Neutrophil (primary cell): ENCODE results near the gene USP49.
"Not testable (repeated sequence)": the region's sequence is repeated elsewhere in the genome, so short reads cannot be mapped to it uniquely, and the experiment has no call there.

Experiments
- H3K27ac ChIP-seq: fragments of 200-600 bp; sonication (generic); 2 replicates; pipeline ENCODE4 v1.5.1; 2016; ENCODE audit warnings: mild to moderate bottlenecking, moderate library complexity
- H3K27me3 ChIP-seq: fragments of 200-600 bp; sonication (generic); 2 replicates; pipeline ENCODE4 v1.6.0; 2016; ENCODE audit warnings: mild to moderate bottlenecking
- H3K36me3 ChIP-seq: fragments of 200-600 bp; sonication (generic); 2 replicates; pipeline ENCODE4 v1.5.1; 2017
- H3K4me1 ChIP-seq, 2 experiments: fragments of 200-600 bp in 1 of 2; sonication (generic) in 1 of 2; 1 replicate in 1 of 2; 2 replicates in 1 of 2; pipeline versions ENCODE4 v1.5.1 to v1.6.1; 2013 to 2016; ENCODE audit warnings: low read depth in 1 of 2, low read length in 1 of 2, mild to moderate bottlenecking in 1 of 2, moderate library complexity in 1 of 2; ENCODE audit not compliant: control insufficient read depth in 1 of 2, insufficient read depth in 1 of 2
- H3K4me3 ChIP-seq, 2 experiments: fragments of 200-600 bp in 1 of 2; sonication (generic) in 1 of 2; 1 replicate in 1 of 2; 2 replicates in 1 of 2; pipeline ENCODE4 v1.5.1; 2013 to 2016; ENCODE audit warnings: low read depth in 1 of 2, low read length in 1 of 2, mild to moderate bottlenecking in 1 of 2, moderate library complexity in 1 of 2
- H3K9me3 ChIP-seq: fragments of 200-600 bp; sonication (generic); 2 replicates; pipeline ENCODE4 v1.5.1; 2016
- CTCF ChIP-seq: fragments of 200-600 bp; sonication (generic); IDR thresholded peaks from 2 replicates; pipeline ENCODE4 v1.5.1; 2016; ENCODE audit warnings: antibody characterized with exemption

Gene USP49

GRCh38 chr6:41813469-41813868, 81.7 kb downstream of the USP49 start:
- H3K4me3 ChIP-seq: no peak overlapping the region
- H3K36me3 ChIP-seq: no peaks in the 10 kb centered on the region
- no peak for TF ChIP-seq CTCF
- no peaks in the 10 kb centered on the region for H3K9me3 ChIP-seq
- H3K27me3 ChIP-seq: no peaks in the 10 kb centered on the region
- H3K4me1 ChIP-seq: peaks cover 3% of the 10 kb centered on the region in 2 experiments
- H3K27ac ChIP-seq: no peak overlapping the region

GRCh38 chr6:41811946-41812345, 83.2 kb downstream of the USP49 start:
- H3K27ac ChIP-seq, H3K4me3 ChIP-seq, H3K27me3 ChIP-seq, H3K36me3 ChIP-seq, H3K4me1 ChIP-seq, H3K9me3 ChIP-seq: not testable (repeated sequence)

- Histone ChIP-seq H3K27ac (no peak overlapping the region), H3K4me3 (no peak overlapping the region), H3K36me3 (peaks cover 7% of the 10 kb centered on the region), H3K9me3 (no peaks in the 10 kb centered on the region), H3K27me3 (no peaks in the 10 kb centered on the region), H3K4me1 (no peaks in the 10 kb centered on the region)
- TF ChIP-seq CTCF: no peak
Measured at GRCh38 chr6:41811095-41811494, 84.1 kb downstream of the USP49 start.

- Histone ChIP-seq H3K9me3 (no peaks in the 10 kb centered on the region), H3K4me3 (no peak overlapping the region), H3K4me1 (no peaks in the 10 kb centered on the region), H3K27ac (no peak overlapping the region), H3K36me3 (peaks cover 28% of the 10 kb centered on the region), H3K27me3 (no peaks in the 10 kb centered on the region)
- TF ChIP-seq CTCF: no peak
Measured at GRCh38 chr6:41805830-41806774, 89.1 kb downstream of the USP49 start.

- no peaks in the 10 kb centered on the region for H3K9me3 ChIP-seq
- no peak overlapping the region for H3K4me3 ChIP-seq
- no peak for TF ChIP-seq CTCF
- no peaks in the 10 kb centered on the region for H3K4me1 ChIP-seq
- no peaks in the 10 kb centered on the region for H3K27me3 ChIP-seq
- peaks cover 38% of the 10 kb centered on the region for H3K36me3 ChIP-seq
- H3K27ac ChIP-seq: no peak overlapping the region
Measured at GRCh38 chr6:41801380-41801779, 93.8 kb downstream of the USP49 start.

GRCh38 chr6:41799559-41799911, 95.6 kb downstream of the USP49 start:
- H3K4me3 ChIP-seq: no peak overlapping the region
- H3K27ac ChIP-seq: no peak overlapping the region
- no peaks in the 10 kb centered on the region for H3K27me3 ChIP-seq
- peaks cover 38% of the 10 kb centered on the region for H3K36me3 ChIP-seq
- H3K9me3 ChIP-seq: no peaks in the 10 kb centered on the region
- TF ChIP-seq CTCF: no peak
- no peaks in the 10 kb centered on the region for H3K4me1 ChIP-seq
